ENCODE results near the gene POU2AF1.
A peak's percentile ranks its signal among the peaks of the same experiment; 100 is the strongest.

POU2AF1 gene

GRCh38 chr11:111352935-111353710, 26.0 kb downstream of the POU2AF1 start:
- Histone ChIP-seq H3K79me2 (no peaks in the 10 kb centered on the region), H3K27me3 (ENCODE audit: control insufficient read depth, insufficient read depth, low read length) (no peaks in the 10 kb centered on the region), H3K36me3 (ENCODE audit: control insufficient read depth, insufficient read depth, low read length) (no peaks in the 10 kb centered on the region), H3K4me1 (peaks cover 2% of the 10 kb centered on the region), H3K9ac (no peak overlapping the region), H3K4me3 (ENCODE audit: low read depth, low read length) (no peak overlapping the region), H2AFZ (no peak overlapping the region), H3K27ac (no peak overlapping the region), H3K9me3 (ENCODE audit: control insufficient read depth, low read length) (no peaks in the 10 kb centered on the region), H3K4me2 (ENCODE audit: low read length) (no peak overlapping the region)
- TF ChIP-seq, protein P1, sequence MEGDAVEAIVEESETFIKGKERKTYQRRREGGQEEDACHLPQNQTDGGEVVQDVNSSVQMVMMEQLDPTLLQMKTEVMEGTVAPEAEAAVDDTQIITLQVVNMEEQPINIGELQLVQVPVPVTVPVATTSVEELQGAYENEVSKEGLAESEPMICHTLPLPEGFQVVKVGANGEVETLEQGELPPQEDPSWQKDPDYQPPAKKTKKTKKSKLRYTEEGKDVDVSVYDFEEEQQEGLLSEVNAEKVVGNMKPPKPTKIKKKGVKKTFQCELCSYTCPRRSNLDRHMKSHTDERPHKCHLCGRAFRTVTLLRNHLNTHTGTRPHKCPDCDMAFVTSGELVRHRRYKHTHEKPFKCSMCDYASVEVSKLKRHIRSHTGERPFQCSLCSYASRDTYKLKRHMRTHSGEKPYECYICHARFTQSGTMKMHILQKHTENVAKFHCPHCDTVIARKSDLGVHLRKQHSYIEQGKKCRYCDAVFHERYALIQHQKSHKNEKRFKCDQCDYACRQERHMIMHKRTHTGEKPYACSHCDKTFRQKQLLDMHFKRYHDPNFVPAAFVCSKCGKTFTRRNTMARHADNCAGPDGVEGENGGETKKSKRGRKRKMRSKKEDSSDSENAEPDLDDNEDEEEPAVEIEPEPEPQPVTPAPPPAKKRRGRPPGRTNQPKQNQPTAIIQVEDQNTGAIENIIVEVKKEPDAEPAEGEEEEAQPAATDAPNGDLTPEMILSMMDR (IDR thresholded peaks at IDR 0.05) = no peak

GRCh38 chr11:111352231-111352746, 26.8 kb downstream of the POU2AF1 start:
- Histone ChIP-seq H3K36me3 (ENCODE audit: control insufficient read depth, insufficient read depth, low read length) (no peaks in the 10 kb centered on the region), H3K79me2 (no peaks in the 10 kb centered on the region), H3K9ac (no peak overlapping the region), H3K4me2 (ENCODE audit: low read length) (no peak overlapping the region), H3K27me3 (ENCODE audit: control insufficient read depth, insufficient read depth, low read length) (no peaks in the 10 kb centered on the region), H2AFZ (no peak overlapping the region), H3K4me3 (ENCODE audit: low read depth, low read length) (no peak overlapping the region), H3K27ac (no peak overlapping the region), H3K9me3 (ENCODE audit: control insufficient read depth, low read length) (no peaks in the 10 kb centered on the region), H3K4me1 (peaks cover 2% of the 10 kb centered on the region)
- TF ChIP-seq, protein P1 (IDR thresholded peaks at IDR 0.05) = no peak

DNA sequence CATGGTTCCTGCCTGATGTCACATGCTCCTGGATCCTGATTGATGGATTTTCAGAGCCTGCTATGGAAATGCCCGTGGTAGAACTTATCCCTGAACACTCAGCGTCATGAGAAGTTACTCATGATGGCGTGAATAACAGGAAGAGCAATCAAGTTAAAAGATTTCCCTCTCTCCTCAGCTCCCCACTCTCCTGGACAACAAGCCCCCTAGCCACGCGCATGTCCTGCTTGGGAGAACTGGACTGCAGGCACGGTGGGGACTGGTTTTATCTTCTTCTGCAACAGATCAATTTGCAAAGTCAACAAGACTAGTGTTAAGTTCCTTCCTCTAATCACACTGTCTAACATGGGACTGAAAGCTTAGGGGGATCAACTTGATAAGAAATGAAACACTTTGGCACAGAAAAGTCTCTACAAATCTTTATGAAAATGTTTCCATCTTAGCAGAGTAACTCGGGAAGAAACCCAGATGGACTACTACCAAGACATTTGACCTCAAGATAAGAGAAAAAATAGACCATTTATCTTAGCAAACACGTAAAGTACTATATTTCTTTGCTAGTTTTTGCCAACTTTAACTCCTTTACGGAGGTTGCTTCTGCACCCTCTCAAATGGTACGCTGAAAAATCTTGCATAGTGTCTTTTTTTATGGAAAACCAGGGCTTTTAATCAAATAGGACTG, 27.6 kb downstream of the POU2AF1 start:
- Histone ChIP-seq H3K4me2 (ENCODE audit: low read length) (no peak overlapping the region), H3K9ac (no peak overlapping the region), H3K4me1 (peaks cover 2% of the 10 kb centered on the region), H2AFZ (no peak overlapping the region), H3K27ac (no peak overlapping the region), H3K27me3 (ENCODE audit: control insufficient read depth, insufficient read depth, low read length) (no peaks in the 10 kb centered on the region), H3K79me2 (no peaks in the 10 kb centered on the region), H3K4me3 (ENCODE audit: low read depth, low read length) (no peak overlapping the region), H3K9me3 (ENCODE audit: control insufficient read depth, low read length) (no peaks in the 10 kb centered on the region), H3K36me3 (ENCODE audit: control insufficient read depth, insufficient read depth, low read length) (no peaks in the 10 kb centered on the region)
- TF ChIP-seq, protein P1 (IDR thresholded peaks at IDR 0.05) = no peak

DNA sequence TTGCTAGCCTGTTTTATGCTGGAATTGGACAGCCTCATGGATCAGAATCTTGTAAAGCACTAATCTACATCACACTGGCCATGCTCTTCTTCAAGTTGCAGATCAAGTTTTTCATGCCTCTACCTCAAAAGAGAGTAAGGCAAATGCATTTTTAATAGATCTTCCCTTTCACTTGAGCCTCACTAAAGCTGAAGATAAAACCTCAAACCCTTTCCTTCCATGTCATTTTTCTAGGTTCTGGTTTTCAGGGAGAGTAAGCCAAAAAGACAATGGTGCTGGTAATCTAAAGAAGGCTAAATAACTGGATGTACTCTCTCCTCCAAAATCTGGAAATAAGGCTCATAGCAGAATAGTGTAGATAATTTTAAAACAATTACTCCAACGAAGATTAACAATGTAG, 28.3 kb downstream of the POU2AF1 start:
- no peaks in the 10 kb centered on the region for H3K79me2 ChIP-seq
- TF ChIP-seq, protein P1 (IDR thresholded peaks at IDR 0.05) = no peak
- no peaks in the 10 kb centered on the region for H3K36me3 ChIP-seq (ENCODE audit: control insufficient read depth, insufficient read depth, low read length)
- no peaks in the 10 kb centered on the region for H3K9me3 ChIP-seq (ENCODE audit: control insufficient read depth, low read length)
- no peak overlapping the region for H3K27ac ChIP-seq
- H3K4me1 ChIP-seq = peaks cover 2% of the 10 kb centered on the region
- H3K4me2 ChIP-seq (ENCODE audit: low read length) = no peak overlapping the region
- H3K9ac ChIP-seq = no peak overlapping the region
- H3K4me3 ChIP-seq (ENCODE audit: low read depth, low read length) = no peak overlapping the region
- no peaks in the 10 kb centered on the region for H3K27me3 ChIP-seq (ENCODE audit: control insufficient read depth, insufficient read depth, low read length)
- peak overlapping the region; percentile 33 for H2AFZ ChIP-seq
